ENCODE measurements around the gene ACAN. TPM values are rescaled to one million over a fixed set of nuclear protein-coding genes. Genes with fewer than 3 reads are reported as not detected.

ACAN gene
- total RNA-seq, 1 experiment from 2014 or later: 0.50 TPM

DNA sequence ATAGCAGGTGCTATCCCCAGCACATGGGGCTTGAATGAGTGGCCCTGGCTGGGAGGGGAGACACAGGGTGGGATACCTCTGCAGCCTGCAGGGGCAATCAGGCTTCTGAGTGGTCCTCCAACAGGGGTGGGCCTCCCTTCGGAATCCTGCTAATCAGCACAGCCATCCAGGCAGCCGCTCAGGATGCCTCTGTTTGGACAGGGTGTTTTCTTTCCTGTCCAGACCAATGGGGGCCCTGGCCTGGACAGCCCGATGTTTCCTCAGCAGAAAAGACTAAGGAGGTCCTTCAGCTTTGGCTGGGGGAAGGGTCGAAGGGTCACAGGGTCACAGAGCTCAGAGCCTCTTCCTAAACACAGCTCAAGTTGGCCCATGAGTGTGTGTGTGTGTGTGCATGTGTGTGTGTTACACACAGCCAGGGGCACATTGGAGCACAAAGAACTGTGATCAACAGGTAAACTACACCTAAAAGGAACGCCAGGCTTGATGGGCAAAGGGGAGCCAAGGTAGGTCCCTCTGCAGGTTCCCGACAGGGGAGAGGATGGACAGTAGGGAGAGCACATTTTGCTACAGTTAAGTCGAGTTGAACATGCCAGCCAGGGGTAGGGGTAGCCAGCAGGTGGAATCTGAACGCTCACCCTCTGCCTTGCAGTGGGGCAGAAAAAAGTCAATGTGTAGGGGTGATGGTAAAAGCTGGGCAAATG, 93.2 kb downstream of the ACAN start:
- H2BK120ac ChIP-seq (ENCODE audit: low read depth, low read length, poor library complexity, severe bottlenecking): no peak overlapping the region
- no peaks in the 10 kb centered on the region for H3K9me3 Mint-ChIP-seq
- no peak overlapping the region for H3K9ac ChIP-seq (ENCODE audit: extremely low read depth, insufficient read length, low read length)
- no peak overlapping the region for H3K27ac ChIP-seq (ENCODE audit: insufficient read length, low read depth, low read length)
- peaks cover 30 to 58% of the 10 kb centered on the region in 2 experiments for H3K4me1 Mint-ChIP-seq
- peaks cover 18% of the 10 kb centered on the region for H3K23me2 ChIP-seq (ENCODE audit: insufficient read length, low read depth, low read length, poor library complexity, severe bottlenecking)
- H3K79me1 ChIP-seq (ENCODE audit: insufficient read depth, low read depth, low read length, poor library complexity, severe bottlenecking): no peaks in the 10 kb centered on the region
- no peak overlapping the region for H4K91ac ChIP-seq (ENCODE audit: insufficient read length, low read depth, low read length)
- H3K18ac ChIP-seq (ENCODE audit: insufficient read length, low read depth, low read length): no peak overlapping the region
- H3K23ac ChIP-seq (ENCODE audit: insufficient read length, low read depth, low read length): no peak overlapping the region
- H4K8ac ChIP-seq (replicated peaks; ENCODE audit: insufficient read length, low read depth, low read length): no peak overlapping the region
- H3K27ac Mint-ChIP-seq: peak overlapping the region in 2 of 3 experiments; percentile 85 to 93; a peak in 6 of 7 replicates
- no peak overlapping the region for H2BK15ac ChIP-seq (ENCODE audit: low read depth, low read length)
- no peak overlapping the region for H4K5ac ChIP-seq (ENCODE audit: insufficient read length, low read depth, low read length)
- no peaks in the 10 kb centered on the region for H3K79me2 ChIP-seq (ENCODE audit: insufficient read depth, low read length)
- TF ChIP-seq, protein P1, sequence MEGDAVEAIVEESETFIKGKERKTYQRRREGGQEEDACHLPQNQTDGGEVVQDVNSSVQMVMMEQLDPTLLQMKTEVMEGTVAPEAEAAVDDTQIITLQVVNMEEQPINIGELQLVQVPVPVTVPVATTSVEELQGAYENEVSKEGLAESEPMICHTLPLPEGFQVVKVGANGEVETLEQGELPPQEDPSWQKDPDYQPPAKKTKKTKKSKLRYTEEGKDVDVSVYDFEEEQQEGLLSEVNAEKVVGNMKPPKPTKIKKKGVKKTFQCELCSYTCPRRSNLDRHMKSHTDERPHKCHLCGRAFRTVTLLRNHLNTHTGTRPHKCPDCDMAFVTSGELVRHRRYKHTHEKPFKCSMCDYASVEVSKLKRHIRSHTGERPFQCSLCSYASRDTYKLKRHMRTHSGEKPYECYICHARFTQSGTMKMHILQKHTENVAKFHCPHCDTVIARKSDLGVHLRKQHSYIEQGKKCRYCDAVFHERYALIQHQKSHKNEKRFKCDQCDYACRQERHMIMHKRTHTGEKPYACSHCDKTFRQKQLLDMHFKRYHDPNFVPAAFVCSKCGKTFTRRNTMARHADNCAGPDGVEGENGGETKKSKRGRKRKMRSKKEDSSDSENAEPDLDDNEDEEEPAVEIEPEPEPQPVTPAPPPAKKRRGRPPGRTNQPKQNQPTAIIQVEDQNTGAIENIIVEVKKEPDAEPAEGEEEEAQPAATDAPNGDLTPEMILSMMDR (conservative IDR thresholded peaks at IDR 0.05): no peak
- peaks cover 9% of the 10 kb centered on the region for H3K27me3 Mint-ChIP-seq (ENCODE audit: low read depth)
- peaks cover 24 to 63% (median 44%) of the 10 kb centered on the region in 3 experiments for H3K36me3 Mint-ChIP-seq (ENCODE audit: insufficient read depth in 1 of 3, low read depth in 3 of 3)
- no peaks in the 10 kb centered on the region for H3K9me3 ChIP-seq (ENCODE audit: control insufficient read depth, low read depth, low read length)
- H2BK5ac ChIP-seq (ENCODE audit: insufficient read length, low read length): no peak overlapping the region
- H2AFZ ChIP-seq (ENCODE audit: low read length): no peak overlapping the region
- no peak overlapping the region for H3K4me2 ChIP-seq (ENCODE audit: insufficient read depth, insufficient read length, low read length)
- no peak for DNase-seq
- no peak overlapping the region for H3T11ph ChIP-seq (ENCODE audit: low read length)
- no peak overlapping the region for H3K4ac ChIP-seq (ENCODE audit: low read depth, low read length)
- H3K56ac ChIP-seq (ENCODE audit: insufficient read length, low read depth, low read length): no peak overlapping the region
- H3K27me3 ChIP-seq (ENCODE audit: insufficient read depth, low read length): no peaks in the 10 kb centered on the region
- H2BK12ac ChIP-seq (ENCODE audit: insufficient read length, low read depth, low read length): no peak overlapping the region
- no peak overlapping the region; the same call in 1 of the 2 replicates for H3K14ac ChIP-seq (ENCODE audit: insufficient read depth, low read length)
- H3K4me3 Mint-ChIP-seq: peak overlapping the region in 1 of 2 experiments; percentile 44; a peak in 3 of 5 replicates
- no CpG with 5 or more reads among the region's 8 CpGs for WGBS (ENCODE audit: extremely low coverage, insufficient read length, low lambda C conversion rate)
- H2AK5ac ChIP-seq (ENCODE audit: insufficient read length, low read length): no peak overlapping the region
- peaks cover 12% of the 10 kb centered on the region for H3K4me1 ChIP-seq (ENCODE audit: insufficient read depth, low read length)
- no peaks in the 10 kb centered on the region for H4K20me1 ChIP-seq (ENCODE audit: control insufficient read depth, insufficient read depth, insufficient read length)
- H2BK20ac ChIP-seq (ENCODE audit: low read depth, low read length, poor library complexity, severe bottlenecking): no peak overlapping the region
